GM19043 (cell line): ENCODE measurements around the gene NREP.
A peak's percentile ranks its signal among the peaks of the same experiment; 100 is the strongest.

ENCODE experiments used
- ATAC-seq: cut with Tn5 transposase; IDR thresholded peaks from one replicate; pipeline ENCODE4 v1.9.1; 2021; ENCODE audit warnings: low read depth; ENCODE audit not compliant: unreplicated experiment

Gene NREP

GRCh38 chr5:111765613-111766571 lies 8.9 kb upstream of the NREP start:
- ATAC-seq: no peak

- no peak for ATAC-seq
These were observed 7.0 kb upstream of the NREP start for GRCh38 chr5:111764019-111764418.

- no peak for ATAC-seq
These were observed 5.9 kb upstream of the NREP start for GRCh38 chr5:111762895-111763294.

GRCh38 chr5:111758284-111758628 lies 1.3 kb upstream of the NREP start:
- no peak for ATAC-seq

GRCh38 chr5:111757355-111758283 lies 625 bp upstream of the NREP start:
- peak; percentile 63 for ATAC-seq

DNA sequence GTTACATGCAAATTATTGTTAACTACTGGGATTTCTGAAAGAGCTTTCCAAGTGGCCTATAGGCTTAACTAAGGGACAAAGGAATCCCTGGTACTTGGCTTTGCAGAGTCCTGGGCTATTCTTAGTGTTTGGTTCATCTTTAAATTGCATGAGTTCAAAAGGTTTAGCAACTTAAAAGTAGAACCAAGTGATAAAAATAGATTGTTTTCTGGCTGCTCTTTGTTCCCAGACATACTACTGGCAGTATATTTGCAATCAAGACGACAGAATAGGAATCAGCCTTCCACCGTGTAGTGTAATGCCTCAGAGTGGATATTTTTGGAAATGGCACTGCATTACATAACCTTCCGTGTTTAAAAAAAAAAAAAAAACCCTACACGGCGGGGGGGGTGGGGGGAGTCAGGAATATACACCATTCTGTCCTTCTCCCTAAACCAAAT lies 1.0 kb downstream of the NREP start:
- ATAC-seq: no peak

GRCh38 chr5:111755345-111755941 lies 1.6 kb downstream of the NREP start:
- no peak for ATAC-seq

DNA sequence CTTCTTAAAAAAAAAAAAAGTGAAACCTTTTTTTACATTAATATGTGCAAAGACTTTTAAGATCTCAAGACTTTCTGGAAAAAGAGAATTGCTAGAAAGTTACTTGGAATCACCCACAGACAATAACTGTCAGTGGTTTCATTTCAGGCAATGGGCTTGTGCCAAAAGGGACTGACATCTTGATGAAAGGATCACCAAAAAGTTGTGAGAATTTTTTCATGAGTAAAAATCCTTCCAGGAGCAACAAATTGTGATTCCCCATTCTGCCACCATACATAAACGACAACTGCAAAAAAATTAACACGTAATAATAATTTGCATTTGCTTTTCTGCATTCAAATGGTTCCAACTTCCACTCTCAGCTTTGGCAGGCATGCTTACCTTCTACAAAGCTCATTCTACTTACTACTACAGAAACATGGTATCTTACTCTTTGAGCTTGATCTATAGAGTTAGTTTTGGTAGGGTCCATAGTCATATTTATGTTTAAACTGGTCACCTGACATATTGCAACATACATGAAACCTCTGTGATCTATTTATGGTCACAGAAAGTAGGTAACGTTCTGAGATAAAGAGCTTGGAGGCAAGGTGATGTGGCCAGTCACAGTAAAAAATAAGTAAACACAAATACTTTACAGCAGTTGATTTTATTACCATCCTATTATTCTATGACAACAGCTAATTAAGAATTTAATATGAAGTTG lies 3.0 kb downstream of the NREP start:
- ATAC-seq: no peak

DNA sequence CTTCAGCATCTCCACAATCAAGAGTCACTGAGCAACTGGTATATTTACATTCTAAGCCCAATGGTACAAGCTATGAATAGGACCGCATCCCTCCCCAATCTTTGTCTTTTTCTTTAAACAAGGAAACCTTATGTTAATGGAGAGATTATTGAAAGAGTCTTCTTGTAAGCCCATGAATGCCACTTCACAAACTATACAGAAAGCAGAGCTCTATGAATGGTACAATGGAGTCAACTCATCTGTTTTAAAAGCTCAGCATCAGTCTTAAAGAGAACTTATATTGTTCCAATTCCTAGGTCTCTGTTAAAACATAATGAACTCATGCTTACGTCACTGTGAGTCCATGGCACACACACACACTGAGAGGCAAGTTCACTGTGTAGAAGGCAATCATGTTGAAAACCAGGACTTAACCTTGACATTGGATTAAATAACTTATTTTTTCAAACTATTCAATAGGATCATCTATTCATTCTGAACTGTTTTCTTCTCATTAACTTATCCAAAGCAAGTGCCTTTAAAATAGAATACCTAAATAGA lies 4.5 kb downstream of the NREP start:
- no peak for ATAC-seq

DNA sequence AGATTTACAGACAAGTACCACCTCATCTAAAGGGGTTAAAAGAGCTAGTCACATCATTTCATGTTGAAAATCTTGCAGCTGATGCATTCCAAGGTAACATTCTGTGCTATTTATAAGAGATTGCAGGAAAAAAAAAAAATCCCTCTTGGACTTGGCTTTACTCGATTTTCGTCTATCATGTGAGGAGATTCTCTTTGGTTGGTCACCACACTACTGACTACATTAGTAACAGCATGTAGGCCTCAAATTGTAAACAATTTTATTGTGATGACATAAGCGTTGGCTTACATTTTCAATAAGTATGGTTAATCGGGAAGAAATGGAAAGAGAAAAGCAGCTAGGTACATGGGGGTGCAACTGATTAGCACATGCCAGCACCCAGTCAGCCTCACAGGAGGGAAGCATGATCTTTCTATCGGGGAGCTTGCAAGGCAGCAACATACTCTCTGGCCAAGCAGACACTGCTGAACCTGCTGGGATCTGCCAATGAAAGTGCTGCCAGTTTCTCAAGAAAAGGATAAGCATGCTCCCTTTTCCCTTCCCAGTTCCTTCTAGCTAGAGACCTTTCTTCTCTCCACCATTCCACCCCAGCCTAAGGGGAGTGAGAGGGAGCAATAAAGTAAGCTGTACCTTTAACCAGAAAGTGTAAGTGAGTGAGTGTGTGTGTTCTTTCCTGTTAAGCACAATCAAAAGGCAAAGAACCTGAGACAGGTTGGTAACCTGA lies 7.5 kb downstream of the NREP start:
- no peak for ATAC-seq

DNA sequence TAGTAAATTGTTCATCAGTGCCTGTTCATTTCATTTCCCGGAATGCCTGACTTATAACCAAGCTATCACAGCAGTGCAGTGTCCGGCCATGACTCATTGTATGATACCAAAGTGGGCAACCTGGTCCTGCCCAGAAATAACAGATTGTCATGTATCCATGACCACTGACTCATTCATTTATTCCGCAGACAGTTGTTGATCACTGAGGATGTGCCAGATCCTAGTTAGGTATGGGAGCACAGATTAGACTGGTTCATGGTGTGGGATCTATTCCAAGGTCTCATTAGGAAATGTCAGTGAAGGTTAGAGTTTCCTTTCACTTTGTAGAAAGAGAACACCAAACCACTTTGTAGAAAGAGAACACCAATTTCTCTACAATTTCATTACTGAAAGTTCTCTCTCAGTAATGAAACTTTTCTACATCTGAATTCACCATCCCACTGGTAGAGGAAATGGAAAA lies 8.7 kb downstream of the NREP start:
- ATAC-seq: no peak

- no peak for ATAC-seq
These were observed 9.7 kb downstream of the NREP start for GRCh38 chr5:111747337-111747736.

DNA sequence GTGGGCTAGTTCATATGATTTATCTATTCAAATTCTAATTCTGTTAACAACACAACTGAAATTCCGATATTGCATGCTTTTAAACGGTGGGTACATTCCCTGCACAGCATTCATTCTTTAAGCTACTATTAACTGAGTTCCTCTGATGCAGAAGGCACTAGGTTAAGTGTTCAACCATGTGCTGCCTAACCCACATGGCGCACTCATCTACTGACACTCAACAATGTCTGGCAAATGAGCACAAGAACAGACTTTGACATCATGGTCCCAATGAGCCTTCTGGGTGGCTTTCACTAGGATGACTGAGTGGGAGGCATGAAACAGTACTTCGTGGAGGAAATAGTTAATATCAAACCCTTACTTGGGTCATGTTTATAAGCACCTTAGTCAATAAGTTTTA lies 10.2 kb downstream of the NREP start:
- ATAC-seq: no peak

GRCh38 chr5:111745075-111745739 lies 11.8 kb downstream of the NREP start:
- ATAC-seq: no peak

- no peak for ATAC-seq
These were observed 12.5 kb downstream of the NREP start for GRCh38 chr5:111744455-111744854.

GRCh38 chr5:111743988-111744387 lies 13.0 kb downstream of the NREP start:
- no peak for ATAC-seq

- no peak for ATAC-seq
These were observed 13.5 kb downstream of the NREP start for GRCh38 chr5:111743512-111743911.

GRCh38 chr5:111742177-111742994 lies 14.6 kb downstream of the NREP start:
- ATAC-seq: no peak
